Subcutaneous abdominal adipose tissue (tissue), 5 donors: Measurements from ENCODE around the gene IGSF8.

ENCODE experiments used
- H3K27ac ChIP-seq: one replicate; pipeline ENCODE4 v1.7.0; 2013; ENCODE audit warnings: low read depth, mild to moderate bottlenecking, inconsistent platforms, low read length, moderate library complexity
- H3K27me3 ChIP-seq, 5 donors: one replicate each; pipeline ENCODE4 v1.7.0; 2013; ENCODE audit warnings: low read length in 5 of 5, inconsistent platforms in 1 of 5; ENCODE audit not compliant: control insufficient read depth in 5 of 5, insufficient read depth in 4 of 5
- H3K36me3 ChIP-seq, 5 donors: one replicate each; pipeline ENCODE4 v1.7.0; 2013; ENCODE audit warnings: low read length in 5 of 5; ENCODE audit not compliant: control insufficient read depth in 5 of 5, insufficient read depth in 5 of 5
- H3K4me1 ChIP-seq, 5 donors: one replicate each; pipeline ENCODE4 v1.7.0; 2013; ENCODE audit warnings: low read length in 5 of 5, mild to moderate bottlenecking in 3 of 5, moderate library complexity in 1 of 5; ENCODE audit not compliant: control insufficient read depth in 5 of 5, insufficient read depth in 5 of 5
- H3K4me3 ChIP-seq, 5 donors: one replicate each; pipeline ENCODE4 v1.7.0; 2013; ENCODE audit warnings: low read length in 5 of 5, low read depth in 1 of 5
- H3K9ac ChIP-seq, 5 donors: one replicate each; pipeline ENCODE4 v1.7.0; 2013; ENCODE audit warnings: low read length in 5 of 5, mild to moderate bottlenecking in 4 of 5, moderate library complexity in 3 of 5
- H3K9me3 ChIP-seq, 5 donors: one replicate each; pipeline ENCODE4 v1.7.0; 2013; ENCODE audit warnings: low read length in 5 of 5; ENCODE audit not compliant: control insufficient read depth in 5 of 5
- donor health status: healthy.
- donor health status: healthy.
- donor health status: healthy.
- donor health status: healthy.
- donor health status: healthy.

Gene IGSF8

DNA sequence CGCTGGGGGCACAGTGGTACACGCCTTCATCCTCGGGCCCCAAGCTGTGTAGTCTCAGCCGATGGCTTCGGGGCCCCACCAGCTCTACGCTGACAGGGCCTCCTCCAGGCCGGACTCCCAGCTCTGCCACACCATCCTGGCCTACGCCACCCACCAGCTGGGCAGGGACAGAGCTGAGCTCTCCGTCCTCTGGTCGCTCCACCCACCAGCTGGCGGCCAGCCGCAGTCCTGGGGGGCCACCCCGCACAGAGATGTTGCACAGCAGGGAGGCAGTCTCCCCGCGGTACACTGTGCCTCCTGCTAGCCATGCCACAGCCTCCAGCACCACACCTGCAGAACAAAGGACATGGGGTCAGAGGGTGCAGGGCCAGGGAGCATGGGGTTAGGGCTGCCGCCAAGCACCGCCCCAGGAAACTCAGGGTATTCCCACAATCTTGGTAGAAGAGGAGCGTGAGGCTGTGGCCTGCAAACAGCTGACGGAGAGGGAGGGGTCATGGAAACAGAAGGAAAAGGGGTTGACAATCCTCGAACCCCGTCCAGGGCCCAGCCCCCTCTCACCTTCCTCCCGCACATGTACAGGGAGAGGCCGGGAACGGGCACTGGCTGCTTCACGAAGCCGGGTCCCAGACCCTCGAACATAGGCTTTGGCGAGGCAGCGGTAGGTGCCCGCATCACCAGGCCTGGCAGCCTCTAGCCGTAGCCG, 5.9 kb downstream of the IGSF8 start:
- Histone ChIP-seq H3K27ac (no peak overlapping the region), H3K27me3 (no peaks in the 10 kb centered on the region), H3K36me3 (peaks cover 0 to 75% (median 66%) of the 10 kb centered on the region in 5 donors), H3K4me1 (peaks cover 10 to 20% (median 16%) of the 10 kb centered on the region in 5 donors), H3K9ac (no peak overlapping the region), H3K4me3 (no peak overlapping the region), H3K9me3 (no peaks in the 10 kb centered on the region)

DNA sequence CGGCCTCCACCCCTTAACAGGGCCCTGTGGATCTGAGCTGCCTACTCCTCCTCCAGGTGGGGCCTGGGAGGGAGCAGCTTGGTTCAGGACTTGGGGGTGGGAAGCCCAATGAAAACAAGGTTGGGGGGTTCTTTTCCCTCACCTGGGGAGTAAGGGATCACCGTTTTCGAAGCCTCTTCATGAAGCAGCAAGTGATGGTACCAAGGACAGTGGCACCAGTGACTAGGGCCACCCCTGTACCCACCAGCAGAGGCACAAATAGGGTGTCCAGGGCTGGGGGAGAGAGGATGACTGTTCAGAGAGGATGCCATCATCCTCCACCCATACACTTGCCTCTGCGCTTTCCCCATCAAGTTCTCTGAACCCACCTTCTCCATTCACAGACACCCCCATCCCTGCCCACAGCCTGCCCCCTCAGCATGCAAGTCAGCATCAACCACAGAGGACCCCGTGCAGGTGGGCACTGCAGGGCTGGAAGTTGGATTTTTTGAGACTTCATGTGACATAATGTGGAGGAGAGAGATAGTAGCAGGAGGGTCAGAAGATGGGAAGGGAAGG, 6.7 kb downstream of the IGSF8 start:
- Histone ChIP-seq H3K9me3 (no peaks in the 10 kb centered on the region), H3K4me1 (peaks cover 3 to 13% (median 8%) of the 10 kb centered on the region in 5 donors), H3K27me3 (no peaks in the 10 kb centered on the region), H3K36me3 (peaks cover 3 to 82% (median 68%) of the 10 kb centered on the region in 5 donors), H3K4me3 (no peak overlapping the region), H3K9ac (no peak overlapping the region), H3K27ac (no peak overlapping the region)

GRCh38 chr1:160090760-160091159, 7.7 kb downstream of the IGSF8 start:
- peaks cover 0 to 3% (median 0%) of the 10 kb centered on the region in 5 donors for H3K4me1 ChIP-seq
- H3K27me3 ChIP-seq = no peaks in the 10 kb centered on the region
- no peaks in the 10 kb centered on the region for H3K9me3 ChIP-seq
- no peak overlapping the region for H3K27ac ChIP-seq
- no peak overlapping the region for H3K4me3 ChIP-seq
- no peak overlapping the region for H3K9ac ChIP-seq
- peaks cover 4 to 83% (median 68%) of the 10 kb centered on the region in 5 donors for H3K36me3 ChIP-seq

- H3K4me3 ChIP-seq = no peak overlapping the region
- H3K9ac ChIP-seq = no peak overlapping the region
- H3K27me3 ChIP-seq = no peaks in the 10 kb centered on the region
- H3K36me3 ChIP-seq = peaks cover 4 to 79% (median 64%) of the 10 kb centered on the region in 5 donors
- H3K4me1 ChIP-seq = peaks cover 0 to 2% (median 0%) of the 10 kb centered on the region in 5 donors
- no peaks in the 10 kb centered on the region for H3K9me3 ChIP-seq
- no peak overlapping the region for H3K27ac ChIP-seq
Observed at GRCh38 chr1:160089883-160090282, 8.5 kb downstream of the IGSF8 start.

DNA sequence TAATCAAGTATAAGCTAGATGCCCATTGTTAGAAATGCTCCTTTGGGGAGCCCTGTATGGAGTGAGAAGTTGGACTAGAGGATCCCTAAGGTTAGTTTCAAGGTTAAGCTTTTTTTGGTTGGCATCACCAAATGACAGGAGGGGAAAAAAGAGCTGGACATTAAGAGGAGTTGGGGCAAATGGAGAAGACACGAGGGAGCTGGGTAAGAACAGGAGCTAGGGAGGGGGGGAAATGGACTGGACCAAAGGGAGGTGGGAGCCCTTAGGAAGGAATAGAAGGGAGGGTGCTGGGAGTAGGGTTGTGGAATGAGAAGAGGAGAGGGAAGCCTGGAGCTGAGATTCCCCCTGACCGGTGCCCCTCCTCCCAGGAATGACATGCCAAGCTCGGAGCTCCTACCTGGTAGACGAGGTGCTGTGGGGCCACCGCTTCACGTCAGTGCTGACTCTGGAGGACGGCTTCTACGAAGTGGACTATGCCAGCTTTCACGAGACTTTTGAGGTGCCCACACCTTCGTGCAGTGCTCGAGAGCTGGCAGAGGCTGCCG, 11.2 kb downstream of the IGSF8 start:
- H3K9me3 ChIP-seq = no peaks in the 10 kb centered on the region
- H3K4me3 ChIP-seq = no peak overlapping the region
- no peak overlapping the region for H3K27ac ChIP-seq
- H3K9ac ChIP-seq = no peak overlapping the region
- peaks cover 15 to 24% (median 20%) of the 10 kb centered on the region in 5 donors for H3K27me3 ChIP-seq
- peaks cover 0 to 12% (median 5%) of the 10 kb centered on the region in 5 donors for H3K4me1 ChIP-seq
- peaks cover 4 to 52% (median 37%) of the 10 kb centered on the region in 5 donors for H3K36me3 ChIP-seq

GRCh38 chr1:160086456-160086892, 11.9 kb downstream of the IGSF8 start:
- peak overlapping the region; percentile 39 for H3K27ac ChIP-seq
- peaks cover 0 to 12% (median 5%) of the 10 kb centered on the region in 5 donors for H3K4me1 ChIP-seq

GRCh38 chr1:160085686-160086455, 12.5 kb downstream of the IGSF8 start:
- no peak overlapping the region for H3K4me3 ChIP-seq
- peaks cover 4 to 38% (median 25%) of the 10 kb centered on the region in 5 donors for H3K36me3 ChIP-seq
- peak overlapping the region; percentile 39 for H3K27ac ChIP-seq
- H3K4me1 ChIP-seq = peaks cover 0 to 12% (median 5%) of the 10 kb centered on the region in 5 donors
- peak overlapping the region in 1 of 5 donors; percentile 19 for H3K9ac ChIP-seq
- peaks cover 28 to 37% (median 33%) of the 10 kb centered on the region in 5 donors for H3K27me3 ChIP-seq
- H3K9me3 ChIP-seq = no peaks in the 10 kb centered on the region

More at GRCh38 chr1:160086456-160086892, 11.9 kb downstream of the IGSF8 start:
- Histone ChIP-seq H3K9ac (no peak overlapping the region), H3K36me3 (peaks cover 4 to 44% (median 30%) of the 10 kb centered on the region in 5 donors), H3K27me3 (peaks cover 22 to 31% (median 27%) of the 10 kb centered on the region in 5 donors), H3K4me3 (no peak overlapping the region), H3K9me3 (no peaks in the 10 kb centered on the region)

DNA sequence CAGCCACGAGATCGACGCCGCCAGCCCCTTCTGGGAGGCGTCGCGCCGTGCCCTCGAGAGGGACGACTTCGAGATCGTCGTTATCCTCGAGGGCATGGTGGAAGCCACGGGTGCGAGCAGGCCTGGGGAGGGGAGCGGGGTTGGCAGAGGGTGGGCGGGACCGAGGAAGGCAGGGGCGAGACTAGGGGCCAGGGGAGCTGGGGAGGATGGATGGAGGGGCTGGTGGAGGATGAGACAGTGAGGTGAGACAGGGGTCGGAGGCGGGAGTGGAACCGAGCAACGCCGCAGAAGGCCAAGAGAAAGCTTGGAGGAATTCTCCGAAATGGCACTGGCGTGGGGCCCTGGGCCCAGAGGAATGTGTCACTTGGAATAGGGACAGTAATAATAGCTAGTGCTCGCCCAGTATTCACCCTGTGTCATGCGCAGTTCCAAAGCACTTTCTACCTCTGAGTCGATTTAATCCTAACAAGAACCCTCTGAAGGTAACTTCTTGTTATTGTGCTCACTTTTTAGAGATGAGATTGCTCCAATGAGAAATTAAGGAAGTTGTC, 13.6 kb downstream of the IGSF8 start:
- H3K36me3 ChIP-seq = peaks cover 4 to 28% (median 15%) of the 10 kb centered on the region in 5 donors
- H3K9ac ChIP-seq = no peak overlapping the region
- no peaks in the 10 kb centered on the region for H3K9me3 ChIP-seq
- H3K27me3 ChIP-seq = peaks cover 33 to 42% (median 37%) of the 10 kb centered on the region in 5 donors
- no peak overlapping the region for H3K27ac ChIP-seq
- H3K4me3 ChIP-seq = no peak overlapping the region
- H3K4me1 ChIP-seq = peaks cover 0 to 12% (median 5%) of the 10 kb centered on the region in 5 donors

GRCh38 chr1:160083968-160084770, 14.2 kb downstream of the IGSF8 start:
- H3K9ac ChIP-seq = peak overlapping the region in 1 of 5 donors; percentile 22
- H3K4me1 ChIP-seq = peaks cover 0 to 12% (median 5%) of the 10 kb centered on the region in 5 donors
- peaks cover 4 to 23% (median 15%) of the 10 kb centered on the region in 5 donors for H3K36me3 ChIP-seq
- peak overlapping the region in 4 of 5 donors; percentile 41 to 63 (median 58) for H3K4me3 ChIP-seq
- no peaks in the 10 kb centered on the region for H3K9me3 ChIP-seq
- peaks cover 33 to 43% (median 41%) of the 10 kb centered on the region in 5 donors for H3K27me3 ChIP-seq
- no peak overlapping the region for H3K27ac ChIP-seq
